Neural progenitor cell (in vitro differentiated cells): ENCODE results near the gene CPA1. TPM values are rescaled to one million over a fixed set of nuclear protein-coding genes. Genes with fewer than 3 reads are reported as not detected.

Experiments
- DNase-seq: peaks from one replicate; pipeline ENCODE4 v3.0.0-alpha.2; 2016; ENCODE audit warnings: low spot score
- H2AFZ ChIP-seq: fragments of 200-600 bp; sonication (generic); replicated peaks from 2 replicates; pipeline ENCODE4 v1.6.1; 2016; ENCODE audit warnings: antibody characterized with exemption
- H3F3A ChIP-seq: fragments of 200-600 bp; sonication (generic); 2 replicates; pipeline ENCODE4 v1.6.1; 2016; ENCODE audit warnings: antibody characterized with exemption, low read depth
- H3K27ac ChIP-seq: fragments of 200-600 bp; sonication (generic); 2 replicates; pipeline ENCODE4 v1.5.1; 2016; ENCODE audit warnings: mild to moderate bottlenecking
- H3K27me3 ChIP-seq: fragments of 200-600 bp; sonication (generic); 2 replicates; pipeline ENCODE4 v1.6.1; 2016; ENCODE audit warnings: mild to moderate bottlenecking, moderate library complexity
- H3K36me3 ChIP-seq: fragments of 200-600 bp; sonication (generic); 2 replicates; pipeline ENCODE4 v1.5.1; 2016
- H3K4me1 ChIP-seq: fragments of 200-600 bp; sonication (generic); 2 replicates; pipeline ENCODE4 v1.6.1; 2016; ENCODE audit warnings: mixed run types
- H3K4me2 ChIP-seq: fragments of 200-600 bp; sonication (generic); 2 replicates; pipeline ENCODE4 v1.6.1; 2016
- H3K4me3 ChIP-seq: fragments of 200-600 bp; sonication (generic); 2 replicates; pipeline ENCODE4 v1.5.1; 2016
- H3K79me2 ChIP-seq: fragments of 200-600 bp; sonication (generic); 2 replicates; pipeline ENCODE4 v1.6.1; 2016; ENCODE audit warnings: low read depth
- H3K9ac ChIP-seq: fragments of 200-600 bp; sonication (generic); 2 replicates; pipeline ENCODE4 v1.6.1; 2016
- H3K9me3 ChIP-seq: fragments of 200-600 bp; sonication (generic); 2 replicates; pipeline ENCODE4 v1.5.1; 2016; ENCODE audit warnings: low read depth
- H4K20me1 ChIP-seq: fragments of 200-600 bp; sonication (generic); 2 replicates; pipeline ENCODE4 v1.6.1; 2016; ENCODE audit warnings: low read depth
- H3K27ac Mint-ChIP-seq: 3 replicates; pipeline ENCODE4 v1.8.0; 2021; ENCODE audit warnings: mixed read lengths
- H3K27me3 Mint-ChIP-seq: 2 replicates; pipeline ENCODE4 v1.8.0; 2022; ENCODE audit warnings: low read depth, mild to moderate bottlenecking, inconsistent platforms, moderate library complexity, mixed read lengths; ENCODE audit not compliant: insufficient read depth
- H3K36me3 Mint-ChIP-seq: 3 replicates; pipeline ENCODE4 v1.8.0; 2021; ENCODE audit warnings: mixed read lengths
- H3K4me1 Mint-ChIP-seq: 3 replicates; pipeline ENCODE4 v1.8.0; 2021; ENCODE audit warnings: mixed read lengths
- H3K4me3 Mint-ChIP-seq: 3 replicates; pipeline ENCODE4 v1.8.0; 2021; ENCODE audit warnings: mild to moderate bottlenecking, moderate library complexity, mixed read lengths
- H3K9me3 Mint-ChIP-seq: 3 replicates; pipeline ENCODE4 v1.8.0; 2020; ENCODE audit warnings: mixed read lengths
- EZH2 ChIP-seq: fragments of 200-600 bp; sonication (generic); IDR thresholded peaks from 2 replicates; pipeline ENCODE4 v1.6.1; 2017; ENCODE audit warnings: antibody characterized with exemption, mild to moderate bottlenecking, moderate library complexity
- EZH2phosphoT487 ChIP-seq: fragments of 200-600 bp; sonication (generic); IDR thresholded peaks from 2 replicates; pipeline ENCODE4 v1.6.1; 2017; ENCODE audit warnings: antibody characterized with exemption
- total RNA-seq: library from RNA; depleted of rRNA; stranded (reverse); fragments of >200 nt; gene quantifications from 2 replicates; pipeline ENCODE4 v1.2.3, GENCODE V29; 2015; ENCODE audit warnings: low replicate concordance
- TF ChIP-seq, protein P1 (sequence below): fragments of 200-600 bp; sonication (generic); IDR thresholded peaks from 2 replicates; pipeline ENCODE4 v1.5.1; 2017; ENCODE audit warnings: antibody characterized with exemption, mild to moderate bottlenecking

Gene CPA1
- total RNA-seq, 1 donor from 2014 or later = not detected

DNA sequence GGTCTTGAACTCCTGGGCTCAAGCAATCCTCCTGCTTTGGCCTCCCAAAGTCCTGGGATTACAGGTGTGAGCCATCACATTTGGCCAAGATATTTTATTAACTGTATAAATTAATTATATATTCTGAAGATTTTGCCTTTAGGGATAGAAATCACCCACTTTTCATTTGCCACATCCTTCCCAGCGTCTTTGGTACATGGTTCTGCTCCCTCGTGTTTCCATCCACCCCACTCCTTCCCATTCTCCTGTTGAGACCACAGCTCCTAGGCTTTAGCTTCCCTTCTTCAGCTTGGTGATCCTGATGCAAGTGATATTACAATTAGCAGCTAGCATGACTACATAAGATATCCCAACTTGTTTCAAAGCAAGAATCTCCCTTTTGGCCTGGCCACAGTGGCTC lies 8.4 kb downstream of the CPA1 start:
- H4K20me1 ChIP-seq = no peaks in the 10 kb centered on the region
- no peaks in the 10 kb centered on the region for H3K27me3 ChIP-seq
- Mint-ChIP-seq H3K36me3 (peaks cover 8% of the 10 kb centered on the region), H3K27ac (peak overlapping the region; percentile 72), H3K4me3 (peak overlapping the region; percentile 48), H3K4me1 (peaks cover 35% of the 10 kb centered on the region), H3K9me3 (peaks cover 15% of the 10 kb centered on the region), H3K27me3 (peaks cover 2% of the 10 kb centered on the region)
- H3K79me2 ChIP-seq = no peaks in the 10 kb centered on the region
- H3K4me2 ChIP-seq = no peak overlapping the region
- no peak overlapping the region for H3K27ac ChIP-seq
- H3K4me1 ChIP-seq = no peaks in the 10 kb centered on the region
- no peaks in the 10 kb centered on the region for H3K9me3 ChIP-seq
- no peak overlapping the region for H2AFZ ChIP-seq
- H3F3A ChIP-seq = no peaks in the 10 kb centered on the region
- no peak overlapping the region for H3K4me3 ChIP-seq
- no peak overlapping the region for H3K9ac ChIP-seq
- TF ChIP-seq EZH2phosphoT487 = no peak
- no peak for TF ChIP-seq EZH2
- TF ChIP-seq, protein P1, sequence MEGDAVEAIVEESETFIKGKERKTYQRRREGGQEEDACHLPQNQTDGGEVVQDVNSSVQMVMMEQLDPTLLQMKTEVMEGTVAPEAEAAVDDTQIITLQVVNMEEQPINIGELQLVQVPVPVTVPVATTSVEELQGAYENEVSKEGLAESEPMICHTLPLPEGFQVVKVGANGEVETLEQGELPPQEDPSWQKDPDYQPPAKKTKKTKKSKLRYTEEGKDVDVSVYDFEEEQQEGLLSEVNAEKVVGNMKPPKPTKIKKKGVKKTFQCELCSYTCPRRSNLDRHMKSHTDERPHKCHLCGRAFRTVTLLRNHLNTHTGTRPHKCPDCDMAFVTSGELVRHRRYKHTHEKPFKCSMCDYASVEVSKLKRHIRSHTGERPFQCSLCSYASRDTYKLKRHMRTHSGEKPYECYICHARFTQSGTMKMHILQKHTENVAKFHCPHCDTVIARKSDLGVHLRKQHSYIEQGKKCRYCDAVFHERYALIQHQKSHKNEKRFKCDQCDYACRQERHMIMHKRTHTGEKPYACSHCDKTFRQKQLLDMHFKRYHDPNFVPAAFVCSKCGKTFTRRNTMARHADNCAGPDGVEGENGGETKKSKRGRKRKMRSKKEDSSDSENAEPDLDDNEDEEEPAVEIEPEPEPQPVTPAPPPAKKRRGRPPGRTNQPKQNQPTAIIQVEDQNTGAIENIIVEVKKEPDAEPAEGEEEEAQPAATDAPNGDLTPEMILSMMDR = no peak
- DNase-seq = no peak
- H3K36me3 ChIP-seq = no peaks in the 10 kb centered on the region

DNA sequence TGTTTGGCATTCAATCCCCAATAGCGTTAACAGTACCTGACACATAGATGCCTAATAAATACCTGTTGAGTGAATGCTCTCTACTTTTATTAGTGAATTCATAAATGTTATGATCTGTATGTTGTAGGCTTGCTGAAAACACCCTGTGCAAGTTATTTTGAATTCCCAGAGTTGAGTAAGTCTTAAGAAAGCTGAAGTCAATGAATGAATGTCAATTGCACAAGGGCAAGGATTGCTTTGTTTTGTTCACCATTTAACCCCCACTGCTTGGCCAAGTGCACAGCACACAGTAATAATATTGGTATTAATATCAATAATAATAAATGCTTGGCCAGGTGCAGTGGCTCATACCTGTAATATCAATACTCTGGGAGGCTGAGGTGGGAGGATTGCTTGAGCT lies 10.2 kb downstream of the CPA1 start:
- no peaks in the 10 kb centered on the region for H3K27me3 Mint-ChIP-seq
- no peak for DNase-seq
- no peak overlapping the region for H3K4me2 ChIP-seq
- TF ChIP-seq, protein P1 = no peak
- TF ChIP-seq EZH2 (no peak), EZH2phosphoT487 (no peak)
- H3F3A ChIP-seq = no peaks in the 10 kb centered on the region
- H3K79me2 ChIP-seq = no peaks in the 10 kb centered on the region
- H3K4me3 Mint-ChIP-seq = no peak overlapping the region
- peaks cover 17% of the 10 kb centered on the region for H3K36me3 Mint-ChIP-seq
- no peak overlapping the region for H3K27ac Mint-ChIP-seq
- H3K36me3 ChIP-seq = no peaks in the 10 kb centered on the region
- peaks cover 15% of the 10 kb centered on the region for H3K9me3 Mint-ChIP-seq
- H3K4me1 ChIP-seq = peaks cover 17% of the 10 kb centered on the region
- no peak overlapping the region for H3K4me3 ChIP-seq
- no peak overlapping the region for H2AFZ ChIP-seq
- H3K9ac ChIP-seq = no peak overlapping the region
- H3K4me1 Mint-ChIP-seq = peaks cover 50% of the 10 kb centered on the region
- no peak overlapping the region for H3K27ac ChIP-seq
- no peaks in the 10 kb centered on the region for H3K27me3 ChIP-seq
- H3K9me3 ChIP-seq = no peaks in the 10 kb centered on the region
- H4K20me1 ChIP-seq = no peaks in the 10 kb centered on the region

GRCh38 chr7:130393101-130393561 lies 12.8 kb downstream of the CPA1 start:
- Histone ChIP-seq H3K27ac (no peak overlapping the region), H3K36me3 (no peaks in the 10 kb centered on the region), H3K9me3 (no peaks in the 10 kb centered on the region), H3K27me3 (no peaks in the 10 kb centered on the region), H3K4me2 (no peak overlapping the region), H4K20me1 (no peaks in the 10 kb centered on the region), H3F3A (no peaks in the 10 kb centered on the region), H3K9ac (no peak overlapping the region), H2AFZ (no peak overlapping the region), H3K4me1 (peaks cover 29% of the 10 kb centered on the region), H3K4me3 (no peak overlapping the region), H3K79me2 (no peaks in the 10 kb centered on the region)
- H3K4me3 Mint-ChIP-seq = no peak overlapping the region
- peaks cover 14% of the 10 kb centered on the region for H3K36me3 Mint-ChIP-seq
- peaks cover 6% of the 10 kb centered on the region for H3K9me3 Mint-ChIP-seq
- H3K4me1 Mint-ChIP-seq = peaks cover 55% of the 10 kb centered on the region
- no peak for DNase-seq
- H3K27me3 Mint-ChIP-seq = no peaks in the 10 kb centered on the region
- no peak overlapping the region for H3K27ac Mint-ChIP-seq
- TF ChIP-seq, protein P1 = no peak
- no peak for TF ChIP-seq EZH2
- no peak for TF ChIP-seq EZH2phosphoT487
